Measurements from ENCODE around the gene NEK8.
"Not testable (repeated sequence)": the region's sequence is repeated elsewhere in the genome, so short reads cannot be mapped to it uniquely, and the experiment has no call there.

NEK8 gene

GRCh38 chr17:28774206-28774605 is 45.6 kb downstream of the NEK8 start:
- no peak for DNase-seq

GRCh38 chr17:28777178-28777577 is 48.6 kb downstream of the NEK8 start:
- DNase-seq: no peak

- not testable (repeated sequence) for DNase-seq
These were observed 51.0 kb downstream of the NEK8 start for GRCh38 chr17:28779601-28780000.

GRCh38 chr17:28783161-28783560 is 54.6 kb downstream of the NEK8 start:
- no peak for DNase-seq

GRCh38 chr17:28788100-28788499 is 59.5 kb downstream of the NEK8 start:
- DNase-seq: no peak

Measured in NCI-H446 (cell line).